GM12874 (cell line): ENCODE measurements around the gene PDE11A.

Experiments used
- TF ChIP-seq, protein P1 (sequence below): IDR thresholded peaks from 2 replicates; pipeline ENCODE4 v1.5.1; 2011; ENCODE audit warnings: low read depth, mild to moderate bottlenecking, control low read depth, low read length, moderate library complexity; ENCODE audit not compliant: insufficient read depth

PDE11A gene

DNA sequence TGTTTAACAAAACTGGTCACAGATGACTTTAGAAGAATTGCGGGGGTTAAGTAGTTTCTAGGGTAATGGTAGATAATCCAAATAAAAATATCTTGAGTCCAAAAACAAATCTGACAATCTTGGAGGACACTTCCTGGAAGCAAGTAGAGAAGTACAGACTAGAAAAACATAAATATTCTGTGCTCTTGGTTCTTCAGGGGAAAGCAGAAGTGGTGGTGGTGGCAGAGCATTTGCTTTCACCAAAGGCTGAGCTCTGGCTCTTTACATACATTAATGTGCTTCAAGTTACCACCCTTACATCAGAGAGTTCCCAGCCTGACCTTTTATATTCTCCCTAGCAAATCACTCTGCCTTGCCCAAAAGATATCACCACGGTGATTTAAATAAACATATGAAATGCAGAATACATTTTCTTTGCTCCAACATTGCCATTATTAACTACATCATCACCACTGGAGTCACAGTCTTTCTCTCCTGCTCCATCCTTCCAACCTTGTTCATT, 15.3 kb downstream of the PDE11A start:
- TF ChIP-seq, protein P1, sequence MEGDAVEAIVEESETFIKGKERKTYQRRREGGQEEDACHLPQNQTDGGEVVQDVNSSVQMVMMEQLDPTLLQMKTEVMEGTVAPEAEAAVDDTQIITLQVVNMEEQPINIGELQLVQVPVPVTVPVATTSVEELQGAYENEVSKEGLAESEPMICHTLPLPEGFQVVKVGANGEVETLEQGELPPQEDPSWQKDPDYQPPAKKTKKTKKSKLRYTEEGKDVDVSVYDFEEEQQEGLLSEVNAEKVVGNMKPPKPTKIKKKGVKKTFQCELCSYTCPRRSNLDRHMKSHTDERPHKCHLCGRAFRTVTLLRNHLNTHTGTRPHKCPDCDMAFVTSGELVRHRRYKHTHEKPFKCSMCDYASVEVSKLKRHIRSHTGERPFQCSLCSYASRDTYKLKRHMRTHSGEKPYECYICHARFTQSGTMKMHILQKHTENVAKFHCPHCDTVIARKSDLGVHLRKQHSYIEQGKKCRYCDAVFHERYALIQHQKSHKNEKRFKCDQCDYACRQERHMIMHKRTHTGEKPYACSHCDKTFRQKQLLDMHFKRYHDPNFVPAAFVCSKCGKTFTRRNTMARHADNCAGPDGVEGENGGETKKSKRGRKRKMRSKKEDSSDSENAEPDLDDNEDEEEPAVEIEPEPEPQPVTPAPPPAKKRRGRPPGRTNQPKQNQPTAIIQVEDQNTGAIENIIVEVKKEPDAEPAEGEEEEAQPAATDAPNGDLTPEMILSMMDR: no peak

DNA sequence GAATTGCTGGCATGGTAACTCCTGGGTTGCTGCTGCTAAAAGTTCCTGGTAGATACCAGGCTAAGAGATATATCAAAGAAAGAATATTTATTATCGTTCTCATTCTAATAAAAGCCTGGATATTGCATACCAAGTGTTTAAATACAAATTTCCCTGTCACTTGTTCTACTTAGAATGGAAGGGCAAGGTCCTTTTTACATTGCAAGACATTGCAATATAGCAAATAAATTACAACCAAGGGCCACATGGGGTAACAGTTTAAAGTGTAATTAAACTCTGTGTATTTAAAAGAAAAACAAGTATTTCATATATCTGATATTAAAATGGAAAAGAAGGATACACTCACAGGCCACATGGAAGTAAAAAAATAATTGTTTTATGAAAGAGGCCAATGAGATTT, 16.2 kb downstream of the PDE11A start:
- TF ChIP-seq, protein P1: no peak

DNA sequence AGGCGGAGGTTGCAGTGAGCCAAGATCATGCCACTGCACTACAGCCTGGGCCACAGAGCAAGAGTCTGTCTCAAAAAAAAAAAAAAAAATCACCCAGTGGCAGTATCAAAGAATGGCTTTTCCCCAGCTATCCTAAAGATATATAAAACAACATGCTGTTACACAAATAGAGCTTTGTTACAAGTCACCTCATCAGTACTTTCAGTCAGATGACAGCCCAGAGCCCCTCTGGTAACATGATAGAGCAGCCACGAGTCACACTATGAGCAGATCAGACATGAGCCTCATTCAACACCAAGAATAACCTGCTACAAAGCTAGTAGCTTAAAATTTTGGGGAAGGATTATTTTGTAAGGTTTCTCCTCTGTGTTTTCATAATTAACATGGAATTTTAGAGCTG, 25.2 kb downstream of the PDE11A start:
- TF ChIP-seq, protein P1: no peak

DNA sequence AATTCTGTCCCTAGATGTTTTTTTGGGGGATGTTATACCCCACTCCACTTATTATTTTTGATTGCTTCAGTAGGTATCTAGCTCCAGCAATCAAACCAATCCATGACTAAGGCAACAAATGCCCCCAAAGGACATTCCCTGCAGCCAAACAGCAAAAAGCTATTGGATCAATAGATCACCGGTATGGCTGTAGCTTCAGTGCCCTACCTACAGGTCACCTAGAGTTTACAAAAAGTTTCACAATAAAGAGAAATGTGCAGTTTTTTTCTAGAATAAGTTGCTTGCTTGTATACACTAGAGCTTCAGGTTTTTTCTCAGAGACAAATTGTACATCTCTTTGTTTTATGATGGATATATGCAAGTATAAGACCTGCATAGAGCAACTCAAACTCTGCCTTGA, 27.7 kb downstream of the PDE11A start:
- TF ChIP-seq, protein P1: no peak

DNA sequence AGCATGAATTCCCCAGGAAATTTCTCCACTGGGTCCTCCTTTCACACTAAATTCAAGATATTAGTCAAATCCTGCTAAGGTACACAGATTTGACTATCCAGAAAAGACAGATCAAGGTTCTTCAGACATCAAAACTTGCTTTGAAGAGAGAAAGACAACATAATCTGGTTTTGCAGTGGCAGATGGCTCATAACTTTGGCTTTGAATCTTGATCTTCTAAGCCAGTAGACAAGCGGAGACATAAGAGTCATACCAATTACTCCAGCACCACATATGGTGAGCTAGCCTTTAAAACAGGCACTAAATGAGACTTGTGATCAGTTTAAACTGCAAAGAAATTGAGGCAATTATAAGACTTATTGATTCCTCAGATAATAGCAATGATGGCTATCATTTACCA, 29.3 kb downstream of the PDE11A start:
- TF ChIP-seq, protein P1: no peak

DNA sequence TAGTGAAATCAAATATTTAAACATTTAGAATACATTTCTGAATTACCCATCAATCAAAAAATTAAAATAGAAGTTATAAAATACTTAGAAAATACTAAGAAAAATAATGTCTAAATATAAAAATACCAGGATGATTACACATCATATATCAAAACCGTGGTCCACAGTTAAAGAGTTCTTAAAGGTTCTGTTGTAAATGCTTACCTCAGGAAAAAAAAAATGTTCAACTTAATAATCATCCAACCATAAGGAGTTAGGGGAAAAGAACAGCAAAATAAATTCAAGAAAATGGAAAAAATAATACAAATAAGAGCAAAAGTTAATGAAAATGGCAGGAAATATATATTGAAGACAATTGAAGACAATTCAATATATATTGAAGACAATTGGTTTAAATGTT, 43.2 kb downstream of the PDE11A start:
- TF ChIP-seq, protein P1: no peak

DNA sequence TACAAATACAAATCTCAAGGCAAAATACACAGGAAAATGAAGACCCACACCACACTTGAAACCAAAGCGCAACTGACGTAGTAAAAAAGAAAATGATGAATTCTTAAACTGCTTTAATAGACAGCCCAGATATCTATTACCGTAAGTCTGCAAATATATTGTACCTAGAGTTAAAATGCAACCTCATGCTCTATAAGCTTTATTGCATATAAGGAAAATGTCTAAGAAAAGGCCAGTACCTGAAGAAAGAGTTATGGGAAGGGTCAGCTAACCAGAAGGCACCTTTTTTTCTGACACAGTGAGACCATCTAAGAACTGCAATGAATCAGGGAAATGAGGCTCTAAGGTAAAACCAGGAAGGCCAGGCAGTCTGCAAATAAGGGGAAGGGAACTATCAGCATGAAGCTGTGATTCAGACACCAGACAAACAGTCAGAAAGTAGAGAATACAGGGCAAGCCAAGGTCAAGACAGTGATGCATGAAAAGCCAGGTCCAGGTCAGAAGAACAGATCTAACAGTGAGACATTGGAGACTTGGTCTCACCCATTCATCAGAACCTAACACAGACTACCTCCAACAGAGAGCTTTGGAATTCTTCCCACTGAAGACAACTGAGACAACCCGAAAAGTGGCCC, 46.9 kb downstream of the PDE11A start:
- TF ChIP-seq, protein P1: no peak

DNA sequence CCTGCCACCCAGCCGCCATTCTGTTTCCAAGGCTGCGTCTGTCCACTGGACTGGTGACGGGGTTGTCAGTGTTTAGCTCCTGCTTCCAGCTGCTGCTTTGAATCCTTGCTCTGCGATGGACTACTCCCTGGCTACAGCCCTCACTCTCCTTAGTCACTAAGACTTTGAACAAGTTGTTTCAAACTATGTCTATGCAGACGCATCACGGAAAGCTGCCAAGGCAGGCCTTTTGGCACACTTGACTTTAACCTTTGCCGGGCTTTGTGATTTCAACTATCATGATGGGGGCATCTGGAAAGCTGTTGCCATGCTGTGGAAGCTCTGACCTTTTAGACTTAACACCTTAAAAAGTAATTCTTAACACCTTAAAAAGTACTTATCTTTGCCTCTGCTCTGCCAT, 54.4 kb downstream of the PDE11A start:
- TF ChIP-seq, protein P1: no peak
